Regular cardiac myocyte (primary cell): Measurements from ENCODE around the gene HMGB2. TPM values are rescaled to one million over a fixed set of nuclear protein-coding genes. Genes with fewer than 3 reads are reported as not detected.

ENCODE experiments used
- total RNA-seq: library from RNA; depleted of rRNA; stranded (reverse); fragments of >200 nt; gene quantifications from 2 replicates; pipeline ENCODE4 v1.2.3, GENCODE V29; 2014

Gene HMGB2
- 37.2 and 166 TPM in 2 replicates for total RNA-seq

DNA sequence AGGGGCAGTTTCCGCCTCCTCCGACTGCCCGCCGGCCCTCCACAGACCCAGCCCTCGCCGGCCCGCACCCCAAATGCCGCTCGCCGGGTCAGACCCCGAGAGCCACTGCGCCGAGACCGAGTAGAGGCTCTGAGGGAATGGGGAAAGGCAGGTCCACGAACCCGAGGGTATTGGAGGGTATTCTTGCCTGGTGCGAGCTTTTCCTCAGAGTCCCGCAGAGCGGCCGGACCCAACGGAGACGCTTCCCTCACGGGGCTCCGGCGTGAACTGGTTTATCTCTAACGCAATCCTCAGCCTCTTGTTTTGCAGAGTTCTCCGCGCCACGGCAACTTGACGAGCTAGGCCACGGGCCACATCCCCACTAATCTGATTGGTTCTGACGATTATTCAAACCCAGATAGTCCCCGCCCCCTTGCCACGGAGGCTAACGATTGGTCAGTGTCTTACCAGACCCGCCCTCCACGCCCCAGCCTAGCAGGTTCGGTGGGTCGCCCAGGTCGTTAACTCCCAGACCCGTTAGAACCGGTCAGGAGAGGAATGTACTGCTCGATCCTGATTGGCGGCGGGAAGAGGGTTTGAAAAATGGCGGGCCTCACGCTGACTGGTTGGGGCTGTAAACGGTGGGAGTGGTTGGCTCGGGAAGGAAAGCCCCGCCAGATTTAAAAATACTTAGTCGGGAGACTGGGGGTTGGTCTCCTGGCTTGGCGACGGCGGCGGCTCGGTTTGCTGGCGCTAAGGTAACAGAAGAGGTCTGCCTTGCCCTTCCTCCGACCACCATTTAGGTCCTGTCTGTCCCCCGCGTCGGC, at the start of gene HMGB2:
TSS of gene HMGB2 (minus strand) at position 274 of the 806 bp plus-strand sequence. CDS start 709 bp downstream, outside the sequence.

DNA sequence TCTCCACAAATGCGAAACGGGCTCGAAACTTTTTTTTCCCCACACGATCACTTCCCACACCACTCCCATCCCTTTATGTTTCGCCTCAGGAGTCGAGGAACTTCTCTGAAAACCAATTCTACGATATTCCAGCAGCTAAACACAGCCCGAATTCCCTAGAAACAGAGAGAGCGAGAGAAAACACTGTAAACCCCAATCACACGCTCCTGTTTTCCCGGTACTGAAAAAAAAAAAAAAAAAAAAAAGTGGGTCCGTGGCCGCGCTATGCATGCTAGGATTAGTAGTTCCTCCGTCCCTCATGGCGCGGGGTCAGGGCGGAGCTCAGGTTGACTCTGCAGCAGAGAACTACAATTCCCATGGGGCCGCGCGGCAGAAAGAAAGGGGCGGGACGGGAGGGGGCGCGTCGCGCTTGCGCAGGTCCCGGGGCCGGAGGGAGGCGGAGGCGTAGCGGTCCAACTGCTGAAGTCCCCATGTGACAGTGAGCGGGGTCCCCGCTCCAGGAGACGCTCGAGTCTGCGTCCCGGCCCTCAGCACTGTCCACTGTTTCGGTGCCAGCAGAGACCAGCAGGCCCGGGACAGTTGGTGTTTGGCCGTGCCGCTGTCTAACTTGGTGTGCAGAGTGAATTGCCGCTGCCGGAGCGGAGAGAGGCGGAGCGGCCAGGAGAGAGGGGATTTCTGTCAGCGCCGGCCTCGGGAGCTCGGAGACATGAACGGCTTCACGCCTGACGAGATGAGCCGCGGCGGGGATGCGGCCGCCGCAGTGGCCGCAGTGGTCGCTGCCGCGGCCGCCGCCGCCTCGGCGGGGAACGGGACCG, 36.5 kb upstream of the HMGB2 start, which contains the start of gene SAP30:
TSS of gene SAP30 (plus strand) at position 478 of the 815 bp plus-strand sequence. CDS start at position 707, 229 bp downstream.

Other genes with a start within 250 kb of the HMGB2 start
- gene GALNT7, start 165.5 kb downstream of the HMGB2 start, total RNA-seq, result 34.9 and 42.6 TPM in 2 replicates
- gene SAP30, start 36.6 kb upstream of the HMGB2 start, total RNA-seq, result 32.0 and 43.1 TPM in 2 replicates
- gene SCRG1, start 64.8 kb upstream of the HMGB2 start, total RNA-seq, result 0.19 and 0.56 TPM in 2 replicates
- gene HAND2, start 195.9 kb upstream of the HMGB2 start, total RNA-seq, result 5.4 and 12.8 TPM in 2 replicates